OCI-LY1 (cell line): ENCODE results near the gene FYN.

ENCODE experiments used
- H2AFZ ChIP-seq: fragments of 200-600 bp; sonication (generic), shearing (Covaris generic); 2 replicates; pipeline ENCODE4 v1.6.0; 2014; ENCODE audit warnings: antibody characterized with exemption, mild to moderate bottlenecking, low read length
- H3F3A ChIP-seq: fragments of 200-600 bp; sonication (generic), shearing (Covaris generic); 2 replicates; pipeline ENCODE4 v1.6.0; 2014; ENCODE audit warnings: mild to moderate bottlenecking, antibody characterized with exemption, low read length, moderate library complexity; ENCODE audit not compliant: insufficient read depth
- H3K27ac ChIP-seq: fragments of 200-600 bp; sonication (generic); 2 replicates; pipeline ENCODE4 v1.5.1; 2014; ENCODE audit warnings: low read length, mixed run types, mild to moderate bottlenecking, low read depth; ENCODE audit not compliant: poor library complexity, severe bottlenecking
- H3K27me3 ChIP-seq: fragments of 200-600 bp; sonication (generic); 2 replicates; pipeline ENCODE4 v1.6.0; 2014; ENCODE audit warnings: antibody characterized with exemption, mild to moderate bottlenecking, low read length, moderate library complexity; ENCODE audit not compliant: insufficient read depth
- H3K36me3 ChIP-seq: fragments of 200-600 bp; sonication (generic); 2 replicates; pipeline ENCODE4 v1.6.1; 2014; ENCODE audit warnings: mild to moderate bottlenecking, antibody characterized with exemption, low read length, moderate library complexity, mixed read lengths; ENCODE audit not compliant: insufficient read depth
- H3K4me1 ChIP-seq: fragments of 200-600 bp; sonication (generic); 2 replicates; pipeline ENCODE4 v1.5.1; 2014; ENCODE audit warnings: mild to moderate bottlenecking, low read length, moderate library complexity; ENCODE audit not compliant: insufficient read depth, severe bottlenecking
- H3K4me2 ChIP-seq: fragments of 200-600 bp; sonication (generic), shearing (Covaris generic); 2 replicates; pipeline ENCODE4 v1.6.1; 2014; ENCODE audit warnings: low read length
- H3K4me3 ChIP-seq: fragments of 200-600 bp; sonication (generic); 2 replicates; pipeline ENCODE4 v1.5.1; 2014; ENCODE audit warnings: low read length, low read depth, mild to moderate bottlenecking, mixed read lengths; ENCODE audit not compliant: poor library complexity, severe bottlenecking
- H3K79me2 ChIP-seq: fragments of 200-600 bp; shearing (Covaris generic); 2 replicates; pipeline ENCODE4 v1.6.1; 2016; ENCODE audit warnings: mixed run types, low read length, mixed read lengths; ENCODE audit not compliant: insufficient read depth
- H3K9ac ChIP-seq: fragments of 200-600 bp; sonication (generic), shearing (Covaris generic); 2 replicates; pipeline ENCODE4 v1.6.1; 2014; ENCODE audit warnings: mild to moderate bottlenecking, low read length, mixed read lengths
- H3K9me2 ChIP-seq: fragments of 200-600 bp; sonication (generic), shearing (Covaris generic); 2 replicates; pipeline ENCODE4 v1.6.1; 2014; ENCODE audit warnings: low read depth, mild to moderate bottlenecking, low read length, mixed read lengths
- H3K9me3 ChIP-seq: fragments of 200-600 bp; shearing (Covaris generic); 2 replicates; pipeline ENCODE4 v1.6.1; 2014; ENCODE audit warnings: low read length, mixed read lengths
- H4K20me1 ChIP-seq: fragments of 200-600 bp; sonication (generic), shearing (Covaris generic); 2 replicates; pipeline ENCODE4 v1.6.0; 2016; ENCODE audit warnings: mild to moderate bottlenecking, low read length; ENCODE audit not compliant: insufficient read depth
- EZH2 ChIP-seq: fragments of 200-600 bp; sonication (generic), shearing (Covaris generic); IDR thresholded peaks from 2 replicates; pipeline ENCODE4 v1.8.0; 2017; ENCODE audit warnings: borderline replicate concordance, mixed run types, mild to moderate bottlenecking, antibody characterized with exemption, low read length, moderate library complexity, mixed read lengths
- TF ChIP-seq, protein P1 (sequence below): fragments of 200-600 bp; sonication (generic), shearing (Covaris generic); IDR thresholded peaks from 2 replicates; pipeline ENCODE4 v1.5.1; 2017; ENCODE audit warnings: mild to moderate bottlenecking, antibody characterized with exemption, low read length, moderate library complexity, mixed read lengths

The FYN gene

DNA sequence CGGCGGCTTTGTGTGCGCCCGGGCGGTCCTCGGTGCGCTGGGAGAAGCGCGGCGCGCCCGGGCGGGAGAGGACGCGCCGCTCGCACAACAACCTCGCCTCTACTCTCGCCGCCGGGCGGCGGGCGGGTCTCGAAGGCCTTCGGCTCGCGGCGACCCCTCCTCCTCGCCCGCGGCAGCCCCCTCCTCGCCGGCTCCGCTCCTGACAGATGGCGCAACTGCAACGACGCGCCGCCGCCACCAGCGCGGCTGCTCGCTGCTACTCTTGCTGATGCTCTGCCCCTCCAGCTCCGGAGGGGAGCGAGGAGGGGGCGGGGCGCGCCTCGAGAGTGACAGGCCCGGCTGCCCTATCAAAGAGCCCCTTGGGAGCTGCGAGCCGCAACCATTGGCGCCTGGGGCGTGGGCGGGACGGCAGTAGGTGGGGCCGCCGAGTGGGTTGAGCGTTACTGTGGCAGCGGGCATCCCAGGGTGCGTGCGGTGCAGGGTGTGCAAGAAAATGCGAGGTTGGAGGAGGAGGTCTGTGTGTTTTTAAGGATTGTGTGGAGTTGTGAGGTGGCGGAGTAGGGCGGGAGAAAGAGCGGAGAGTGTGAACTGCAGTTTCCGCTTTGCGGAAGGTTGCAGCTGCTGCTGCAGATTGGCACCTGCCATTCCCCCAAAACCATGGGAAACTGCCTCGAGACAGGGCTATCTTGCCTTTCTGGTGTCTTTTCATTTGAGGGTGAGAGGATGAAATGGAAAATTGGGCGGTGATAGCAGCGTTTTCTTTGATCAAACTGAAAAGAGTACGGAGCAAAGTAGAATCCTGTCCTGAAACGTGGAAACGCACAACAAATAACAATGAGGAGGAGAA is at the start of gene FYN:
FYN (minus strand) TSS at position 275 of the 847 bp plus-strand sequence. CDS start 153,401 bp downstream, outside the sequence.
- H3K9me2 ChIP-seq, result no peaks in the 10 kb centered on the region
- H3K79me2 ChIP-seq, result no peaks in the 10 kb centered on the region
- H2AFZ ChIP-seq, result peak within 1 kb of the TSS; percentile 55
- TF ChIP-seq, protein P1, sequence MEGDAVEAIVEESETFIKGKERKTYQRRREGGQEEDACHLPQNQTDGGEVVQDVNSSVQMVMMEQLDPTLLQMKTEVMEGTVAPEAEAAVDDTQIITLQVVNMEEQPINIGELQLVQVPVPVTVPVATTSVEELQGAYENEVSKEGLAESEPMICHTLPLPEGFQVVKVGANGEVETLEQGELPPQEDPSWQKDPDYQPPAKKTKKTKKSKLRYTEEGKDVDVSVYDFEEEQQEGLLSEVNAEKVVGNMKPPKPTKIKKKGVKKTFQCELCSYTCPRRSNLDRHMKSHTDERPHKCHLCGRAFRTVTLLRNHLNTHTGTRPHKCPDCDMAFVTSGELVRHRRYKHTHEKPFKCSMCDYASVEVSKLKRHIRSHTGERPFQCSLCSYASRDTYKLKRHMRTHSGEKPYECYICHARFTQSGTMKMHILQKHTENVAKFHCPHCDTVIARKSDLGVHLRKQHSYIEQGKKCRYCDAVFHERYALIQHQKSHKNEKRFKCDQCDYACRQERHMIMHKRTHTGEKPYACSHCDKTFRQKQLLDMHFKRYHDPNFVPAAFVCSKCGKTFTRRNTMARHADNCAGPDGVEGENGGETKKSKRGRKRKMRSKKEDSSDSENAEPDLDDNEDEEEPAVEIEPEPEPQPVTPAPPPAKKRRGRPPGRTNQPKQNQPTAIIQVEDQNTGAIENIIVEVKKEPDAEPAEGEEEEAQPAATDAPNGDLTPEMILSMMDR, result no peak
- peaks cover 11% of the 10 kb centered on the region for H3K4me1 ChIP-seq
- no peaks in the 10 kb centered on the region for H3K9me3 ChIP-seq
- peak within 1 kb of the TSS; percentile 62 for H3K4me3 ChIP-seq
- H3K27ac ChIP-seq, result no peak within 1 kb of the TSS
- H4K20me1 ChIP-seq, result no peaks in the 10 kb centered on the region
- H3K9ac ChIP-seq, result peak within 1 kb of the TSS; percentile 35; the same call in 1 of the 2 replicates
- H3K27me3 ChIP-seq, result no peaks in the 10 kb centered on the region; the same call in 1 of the 2 replicates
- H3F3A ChIP-seq, result no peaks in the 10 kb centered on the region
- H3K36me3 ChIP-seq, result no peaks in the 10 kb centered on the region
- peak within 1 kb of the TSS; percentile 93 for H3K4me2 ChIP-seq

DNA sequence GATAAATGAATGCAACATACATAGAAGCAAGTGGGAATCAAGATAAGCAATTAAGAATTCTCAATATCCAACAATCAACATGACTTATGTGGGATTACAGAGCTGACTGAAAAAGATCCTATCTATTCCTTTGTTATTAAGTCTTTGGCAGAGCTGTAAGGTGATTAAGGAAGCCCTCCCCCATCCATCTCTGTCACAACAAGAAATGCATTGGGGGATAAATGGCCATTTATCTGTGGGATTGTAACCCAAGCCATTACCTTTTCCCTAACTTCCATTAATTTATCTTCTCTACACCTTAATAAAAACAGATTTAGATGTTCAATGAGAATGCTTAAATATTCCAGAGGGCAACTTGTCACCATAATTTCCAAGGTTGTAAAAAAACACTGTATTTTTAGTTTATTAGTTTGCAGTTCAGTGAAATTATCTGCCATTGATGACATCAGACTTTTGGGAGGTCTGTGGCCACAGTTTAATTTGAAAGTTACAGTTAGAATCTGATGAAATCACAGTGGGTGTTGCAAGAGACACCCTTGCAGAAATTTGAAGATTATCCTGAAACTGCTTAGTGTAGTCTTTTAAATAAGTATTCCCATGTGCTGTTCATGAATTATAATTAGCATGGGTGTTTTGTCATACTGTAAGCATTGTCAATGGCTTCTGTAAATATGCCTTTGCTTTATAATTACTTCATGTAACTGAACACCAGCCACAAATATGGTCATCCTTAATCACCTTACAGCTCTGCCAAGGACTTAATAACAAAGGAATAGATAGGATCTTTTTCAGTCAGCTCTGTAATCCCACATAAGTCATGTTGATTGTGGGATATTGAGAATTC is 49.4 kb upstream of the FYN start:
- Histone ChIP-seq H3K27me3 (no peaks in the 10 kb centered on the region), H3K36me3 (no peaks in the 10 kb centered on the region), H3K4me1 (no peaks in the 10 kb centered on the region), H3F3A (no peaks in the 10 kb centered on the region), H3K4me3 (no peak overlapping the region), H3K9ac (no peak overlapping the region), H3K4me2 (no peak overlapping the region), H3K27ac (no peak overlapping the region), H3K9me2 (no peaks in the 10 kb centered on the region), H3K79me2 (no peaks in the 10 kb centered on the region), H4K20me1 (no peaks in the 10 kb centered on the region), H2AFZ (no peak overlapping the region), H3K9me3 (no peaks in the 10 kb centered on the region)
- TF ChIP-seq, protein P1, result no peak
- TF ChIP-seq EZH2, result no peak

DNA sequence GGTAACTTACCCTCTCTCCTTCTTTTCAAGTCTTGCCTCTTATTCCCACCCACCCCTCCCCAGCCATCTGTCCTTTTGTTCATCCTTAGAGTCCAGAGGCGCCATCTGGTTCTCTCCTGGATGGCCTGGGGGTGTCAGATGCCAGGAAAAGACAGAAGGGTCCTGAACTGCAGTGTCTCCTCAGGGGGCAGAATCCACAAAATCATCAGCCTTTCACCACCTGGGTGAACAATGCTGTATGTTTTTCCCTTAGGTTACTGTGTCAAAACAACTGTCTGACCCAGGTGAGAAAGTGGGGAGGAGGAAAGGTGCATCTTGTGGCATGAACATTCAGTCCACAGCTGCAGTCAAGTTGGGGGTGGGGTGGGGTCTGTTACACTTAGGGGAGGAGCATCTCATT is 47.9 kb upstream of the FYN start:
- Histone ChIP-seq H3K27ac (no peak overlapping the region), H3F3A (no peaks in the 10 kb centered on the region), H3K4me1 (no peaks in the 10 kb centered on the region), H3K27me3 (no peaks in the 10 kb centered on the region), H3K9me2 (no peaks in the 10 kb centered on the region), H3K9ac (no peak overlapping the region), H3K4me2 (no peak overlapping the region), H3K79me2 (no peaks in the 10 kb centered on the region), H2AFZ (no peak overlapping the region), H3K9me3 (no peaks in the 10 kb centered on the region), H3K4me3 (no peak overlapping the region), H4K20me1 (no peaks in the 10 kb centered on the region), H3K36me3 (no peaks in the 10 kb centered on the region)
- TF ChIP-seq EZH2, result no peak
- TF ChIP-seq, protein P1, result no peak
